Sciatic nerve (tissue), 2 donors: ENCODE results near the gene CACNA1B. TPM values are rescaled to one million over a fixed set of nuclear protein-coding genes. Genes with fewer than 3 reads are reported as not detected.

Experiments used
- ATAC-seq: fragments of 200-7000 bp; cut with Tn5 transposase; one replicate; pipeline ENCODE4 v1.9.1; 2020; ENCODE audit warnings: mild to moderate bottlenecking, moderate library complexity
- DNase-seq: peaks from one replicate; pipeline ENCODE4 v3.0.0-alpha.2; 2020; ENCODE audit warnings: low spot score
- intact Hi-C: fragments of 100-400 bp; cut with DNase I; formaldehyde crosslinking; loops from one replicate; pipeline ENCODE4 v1.14.2; 2022
- total RNA-seq: library from RNA; stranded (reverse); fragmentation: NEBNext Ultra II Directional; extraction: Animal tissue kit (Norgen Biotek cat#: 25700); gene quantifications from one replicate; pipeline ENCODE4 v1.2.1, GENCODE V29; 2021
- donor health status: DM: no; HTN: no; CAD: no.
- donor health status: DM: no; HTN: no; CAD: no.

CACNA1B gene
- total RNA-seq, 1 donor from 2014 or later, result 0.09 TPM

DNA sequence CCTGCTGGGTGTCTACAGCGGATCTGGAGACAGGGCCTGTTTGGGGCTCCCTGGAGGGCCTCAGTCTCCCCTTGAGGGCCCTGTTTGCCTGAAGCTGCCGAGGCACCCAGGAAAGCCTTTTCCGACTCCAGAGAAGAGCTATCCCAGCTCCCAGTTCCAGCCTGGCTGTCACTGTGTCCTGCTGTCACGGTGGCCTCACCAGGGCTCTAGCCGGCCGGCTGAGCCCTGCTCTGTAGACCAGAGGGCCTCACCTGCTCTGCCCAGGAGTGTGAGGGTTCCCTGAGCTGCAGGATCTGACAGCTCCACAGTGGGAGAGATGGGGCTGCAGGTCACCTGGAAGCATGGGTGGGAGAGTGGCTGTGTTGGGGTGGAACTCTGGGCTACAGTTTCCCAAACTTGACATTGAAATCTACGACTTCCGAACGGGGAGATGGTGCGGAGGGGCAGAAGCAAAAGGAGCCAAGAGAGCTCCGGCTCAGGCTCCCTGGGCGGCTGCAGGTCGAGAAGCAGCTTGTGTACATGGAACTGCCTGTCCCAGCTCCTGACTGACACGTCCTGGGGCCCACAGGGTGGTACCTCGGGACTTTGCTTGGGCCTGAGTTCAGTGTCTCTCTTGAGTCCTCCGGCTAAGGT lies 94.9 kb downstream of the CACNA1B start:
- ATAC-seq (no peak), DNase-seq (peak; percentile 35)
- intact Hi-C loops, result no loop called here

DNA sequence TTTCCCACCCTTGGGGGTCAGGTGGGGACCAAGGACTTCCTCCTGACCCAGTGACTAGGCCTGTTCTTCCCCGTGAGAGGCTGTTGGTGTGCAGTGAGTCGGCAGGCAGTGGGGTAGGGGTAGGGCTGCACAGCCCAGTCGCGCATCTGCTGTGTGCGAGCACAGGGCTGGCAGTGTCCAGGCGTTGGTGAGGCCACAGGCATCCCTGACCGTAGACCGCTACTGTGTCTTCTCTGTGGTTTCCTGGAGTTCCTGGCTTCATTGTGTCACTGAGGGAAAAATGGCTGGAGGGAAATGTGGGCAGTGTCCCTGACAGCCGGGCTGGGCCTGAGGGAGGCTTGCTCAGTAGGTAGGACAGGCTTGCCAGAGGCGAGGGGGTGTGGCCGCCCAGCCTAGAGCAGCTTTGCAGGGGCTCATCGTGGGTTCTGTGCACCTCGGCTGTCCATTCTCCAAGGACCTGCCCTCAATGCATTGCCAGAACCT lies 95.4 kb downstream of the CACNA1B start:
- ATAC-seq, result no peak
- intact Hi-C loops, result no loop called here
- peak; percentile 23 for DNase-seq

DNA sequence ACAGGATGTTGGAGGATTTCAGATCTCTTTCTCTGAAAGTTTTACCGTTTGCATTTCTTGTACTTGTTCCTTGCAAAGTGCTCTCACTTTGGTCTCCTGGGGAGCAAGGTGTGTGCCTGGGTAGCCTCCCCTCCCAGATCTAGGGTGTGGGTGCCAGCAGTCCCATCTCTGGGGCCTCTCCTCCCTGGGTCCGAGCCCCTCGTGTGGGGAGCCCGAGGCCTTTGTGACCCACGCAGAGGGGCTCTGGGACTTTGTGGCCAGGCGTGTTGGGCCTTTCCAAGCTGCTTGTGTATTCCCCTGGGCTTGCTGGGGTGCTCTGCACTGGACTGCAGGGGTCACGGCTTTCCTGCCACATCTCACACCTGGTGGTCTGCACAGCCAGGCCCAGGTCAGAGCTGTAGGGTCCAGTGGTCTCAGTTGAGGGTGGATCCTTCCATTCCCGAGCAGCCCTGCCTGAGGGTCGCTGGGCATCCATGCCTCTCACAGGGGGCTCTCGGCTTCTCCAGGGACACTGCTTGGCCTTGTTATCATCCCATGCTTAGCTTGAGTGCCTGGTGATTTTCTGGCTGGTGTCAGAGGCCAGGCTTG lies 96.3 kb downstream of the CACNA1B start:
- ATAC-seq, result no peak
- peak; percentile 22 for DNase-seq
- intact Hi-C loops, result no loop called here

DNA sequence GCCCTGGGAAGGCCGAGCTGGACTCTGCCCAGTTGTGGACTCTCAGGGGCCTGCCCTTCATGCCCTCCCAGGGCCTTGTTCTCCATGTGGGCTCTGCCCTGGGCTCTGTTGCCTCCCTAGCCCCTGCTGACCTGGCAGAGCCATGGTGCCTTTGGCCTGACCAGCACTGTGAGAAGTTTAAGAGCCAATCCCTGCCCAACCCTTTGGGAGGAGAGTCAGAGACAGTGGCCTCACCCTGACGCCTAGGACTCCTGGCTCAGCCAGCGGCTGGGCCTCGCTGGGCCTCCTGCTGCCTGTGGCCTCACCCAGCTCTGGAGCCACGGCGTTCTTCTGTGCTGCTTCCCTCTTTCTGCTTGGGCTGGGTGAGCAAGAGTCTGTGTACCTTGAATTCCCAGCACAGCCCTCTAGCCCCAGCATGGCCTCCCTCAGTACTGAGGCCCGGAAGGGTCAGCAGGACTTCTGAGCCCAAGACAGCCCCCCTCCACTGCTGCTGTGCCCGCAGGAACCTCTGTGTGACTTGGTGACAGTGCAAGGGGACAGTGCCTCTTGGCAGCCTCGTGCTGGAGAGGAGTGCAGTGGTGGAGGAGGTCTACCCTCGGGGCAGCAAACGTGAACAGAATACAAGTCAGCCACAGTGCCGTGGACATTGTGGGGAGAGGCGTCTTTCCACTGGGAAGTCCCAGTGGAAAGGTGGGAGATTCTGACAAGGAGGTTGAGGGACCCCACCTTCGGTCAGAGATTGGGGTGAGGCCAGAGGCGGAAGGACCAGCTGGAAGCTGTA lies 97.4 kb downstream of the CACNA1B start:
- DNase-seq (no peak), ATAC-seq (no peak)
- intact Hi-C loops, result no loop called here

DNA sequence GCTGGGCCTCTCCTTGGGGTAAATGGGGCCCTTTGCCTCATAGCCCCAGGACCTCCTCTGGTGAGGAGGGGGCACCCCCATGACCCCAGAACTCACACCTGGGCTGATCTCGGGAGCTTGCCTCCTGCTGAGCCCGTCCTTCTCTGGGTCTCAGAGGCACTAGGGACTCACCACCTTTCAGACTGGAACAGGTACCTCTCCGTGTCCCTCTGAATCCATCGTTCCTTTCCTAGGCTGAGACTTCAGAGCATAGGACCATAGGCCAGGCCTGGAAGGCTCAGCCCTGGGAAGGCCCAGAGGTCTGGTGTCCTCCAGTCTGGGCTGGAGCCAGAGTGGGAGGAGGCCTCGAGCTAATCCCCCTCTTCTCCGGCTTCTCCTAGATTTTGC lies 97.9 kb downstream of the CACNA1B start:
- peak; percentile 12 for DNase-seq
- ATAC-seq, result no peak
- intact Hi-C loops, result no loop called here

DNA sequence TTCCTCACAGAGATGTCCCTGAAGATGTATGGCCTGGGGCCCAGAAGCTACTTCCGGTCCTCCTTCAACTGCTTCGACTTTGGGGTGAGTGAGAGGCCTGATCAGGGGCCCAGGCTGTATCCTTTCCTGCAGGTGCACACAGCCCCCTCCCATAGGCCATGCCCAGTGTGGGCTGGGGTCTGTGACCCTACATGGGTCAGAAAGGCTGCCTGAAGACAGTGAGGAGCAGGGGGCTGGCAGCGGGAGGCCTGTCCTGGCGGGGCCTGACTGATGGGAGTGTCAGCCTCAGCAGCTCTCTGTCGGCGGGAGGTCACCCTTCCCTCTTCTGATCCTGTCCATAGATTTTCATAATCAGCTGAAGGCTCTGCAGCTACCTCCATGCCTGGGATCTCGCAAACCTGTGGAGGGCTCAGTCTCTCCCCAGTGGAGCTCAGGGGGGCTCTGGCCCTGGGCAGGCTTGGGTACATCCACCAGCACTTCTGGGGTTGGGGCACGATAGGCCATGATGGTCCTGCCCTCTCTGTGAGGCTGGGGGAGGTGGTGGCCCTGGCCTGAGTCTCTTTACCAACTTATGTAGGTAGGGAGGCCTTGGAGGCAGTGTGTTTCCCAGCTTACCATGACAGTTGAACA lies 98.5 kb downstream of the CACNA1B start:
- DNase-seq (peak; percentile 27), ATAC-seq (no peak)
- intact Hi-C loops, result no loop called here

DNA sequence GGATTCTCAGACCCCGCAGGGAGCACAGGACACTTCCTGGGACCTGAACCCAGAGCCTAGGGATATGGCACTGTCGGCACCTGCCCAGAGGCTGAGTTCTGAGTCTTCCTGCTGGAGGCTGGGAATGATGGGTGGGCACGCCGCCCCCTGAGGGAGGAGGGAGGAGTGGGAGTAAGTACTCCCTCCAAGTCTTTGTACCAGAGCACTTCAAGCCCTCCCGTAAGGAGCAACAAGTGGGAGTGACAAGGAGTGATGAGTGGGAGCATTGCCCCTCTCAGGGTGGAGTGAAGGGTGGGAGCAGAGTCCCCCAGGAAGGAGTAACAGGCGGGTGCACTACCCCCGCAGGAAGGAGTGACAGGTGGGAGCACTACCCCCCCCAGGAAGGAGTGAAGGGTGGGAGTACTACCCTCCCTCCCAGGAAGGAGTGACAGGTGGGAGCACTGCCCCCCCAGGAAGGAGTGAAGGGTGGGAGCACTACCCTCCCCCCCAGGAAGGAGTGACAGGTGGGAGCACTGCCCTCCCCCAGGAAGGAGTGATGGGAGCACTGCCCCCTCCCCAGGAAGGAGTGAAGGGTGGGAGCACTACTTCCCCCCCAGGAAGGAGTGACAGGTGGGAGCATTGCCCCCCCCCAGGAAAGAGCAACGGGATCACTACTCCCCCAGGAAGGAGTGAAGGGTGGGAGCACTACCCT lies 100.1 kb downstream of the CACNA1B start:
- no peak for ATAC-seq
- DNase-seq, result no peak
- intact Hi-C loops, result no loop called here

DNA sequence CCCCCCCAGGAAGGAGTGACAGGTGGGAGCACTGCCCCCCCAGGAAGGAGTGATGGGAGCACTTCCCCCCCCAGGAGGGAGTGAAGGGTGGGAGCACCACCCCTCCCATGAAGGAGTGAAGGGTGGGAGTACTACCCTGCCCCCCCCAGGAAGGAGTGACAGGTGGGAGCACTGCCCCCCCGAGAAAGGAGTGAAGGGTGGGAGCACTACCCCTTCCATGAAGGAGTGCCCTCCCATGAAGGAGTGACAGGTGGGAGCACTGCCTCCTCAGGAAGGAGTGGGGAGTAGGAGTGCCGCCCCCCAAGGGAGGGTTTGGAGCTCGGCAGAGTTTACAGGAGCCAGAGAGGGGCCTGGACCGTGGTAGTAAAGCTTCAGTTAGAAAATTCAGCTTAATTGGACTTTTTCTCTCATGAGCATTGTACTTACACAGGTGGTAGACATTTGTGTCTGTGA lies 100.7 kb downstream of the CACNA1B start:
- intact Hi-C loops, result no loop called here
- DNase-seq (no peak), ATAC-seq (no peak)

DNA sequence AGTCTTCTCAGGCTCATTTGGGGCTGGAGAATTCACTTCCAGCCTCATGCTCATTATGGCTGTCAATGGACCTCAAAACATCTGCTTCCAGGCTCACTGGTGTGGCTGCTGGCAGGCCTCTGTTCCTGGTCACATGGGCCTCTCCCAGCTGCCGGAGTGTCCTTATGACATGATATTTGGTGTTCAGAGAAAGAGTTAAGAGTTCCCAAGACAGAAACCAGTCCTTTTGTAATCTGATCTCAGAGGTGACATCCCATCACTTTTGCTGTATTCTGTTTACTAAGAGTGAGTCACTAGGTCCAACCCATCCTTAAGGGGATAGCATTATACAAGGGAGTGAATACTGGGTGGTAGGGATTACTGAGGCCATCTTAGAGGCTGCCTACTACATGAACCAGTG lies 104.6 kb downstream of the CACNA1B start:
- DNase-seq (no peak), ATAC-seq (no peak)

DNA sequence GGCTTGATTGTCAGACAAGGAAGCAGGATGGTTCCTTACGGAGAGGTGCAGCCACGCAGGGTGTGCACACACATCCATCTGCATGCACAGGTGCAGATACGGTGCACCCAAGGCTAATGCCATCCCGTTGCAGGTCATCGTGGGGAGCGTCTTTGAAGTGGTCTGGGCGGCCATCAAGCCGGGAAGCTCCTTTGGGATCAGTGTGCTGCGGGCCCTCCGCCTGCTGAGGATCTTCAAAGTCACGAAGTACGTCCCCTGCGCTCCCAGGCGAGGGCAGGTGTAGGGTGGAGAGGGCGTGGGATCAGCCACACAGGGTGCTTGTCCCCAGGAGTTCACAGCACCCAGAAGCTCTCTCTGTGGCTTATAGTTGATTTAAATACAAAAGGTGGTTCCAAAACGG lies 106.4 kb downstream of the CACNA1B start:
- ATAC-seq (no peak), DNase-seq (no peak)
- intact Hi-C loops, result no loop called here

More for the DNA sequence above, 104.6 kb downstream of the CACNA1B start:
- intact Hi-C loops, result no loop called here

DNA sequence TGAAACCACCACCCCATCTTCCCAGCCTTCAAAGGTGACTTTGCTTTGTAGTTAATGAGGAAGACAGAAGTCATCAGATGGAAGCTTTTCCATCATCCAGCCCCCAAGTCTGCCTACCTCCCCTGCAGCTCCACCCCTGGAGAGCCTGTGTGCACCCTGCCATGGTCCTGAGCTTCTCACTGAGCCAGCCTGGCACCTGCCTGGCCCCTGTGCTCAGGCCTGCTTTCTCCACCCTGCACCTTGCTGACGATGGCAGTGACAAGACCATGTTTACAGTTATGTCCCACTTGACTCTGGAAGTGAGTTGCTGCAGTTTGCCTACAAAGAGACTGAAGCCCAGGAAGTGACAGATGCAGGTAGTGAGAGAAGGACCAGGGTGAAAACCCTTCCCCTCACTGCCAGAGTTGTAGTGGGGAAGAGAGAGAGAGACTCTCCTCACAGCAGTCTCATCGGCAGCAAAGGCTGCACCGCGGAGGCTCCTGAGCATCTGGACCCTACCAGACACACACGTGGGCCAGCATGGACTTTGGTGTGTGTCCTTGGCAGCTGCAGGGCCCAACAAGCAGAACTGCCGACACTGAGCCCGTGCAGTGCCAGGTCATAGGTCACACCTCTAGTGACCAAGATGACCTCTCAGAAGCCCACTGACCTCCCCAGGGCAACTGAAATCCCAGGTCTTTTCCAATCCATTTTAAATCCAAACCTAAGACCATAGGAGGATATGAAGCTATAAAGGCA lies 107.1 kb downstream of the CACNA1B start:
- ATAC-seq, result no peak

DNA sequence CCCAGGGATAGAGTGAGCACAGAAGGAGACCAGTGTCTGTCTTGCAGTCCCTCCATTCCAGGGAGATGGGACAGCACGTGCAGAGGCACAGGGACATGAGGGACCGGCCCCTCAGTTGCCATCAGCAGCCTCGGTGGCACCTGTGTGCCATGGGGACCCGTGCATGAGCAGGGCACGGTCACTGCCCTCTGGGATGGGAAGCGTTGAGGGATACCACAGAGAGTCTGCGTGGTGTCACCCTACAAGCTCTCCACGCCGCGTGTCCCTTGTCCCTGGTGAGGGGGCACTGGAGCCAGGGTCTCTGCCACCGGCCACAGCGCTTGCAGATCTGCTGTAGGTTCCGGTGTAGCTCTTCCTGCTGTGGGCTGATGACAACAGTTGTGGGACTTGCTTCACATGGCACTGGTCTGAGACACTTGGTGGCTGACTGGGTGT lies 108.1 kb downstream of the CACNA1B start:
- no peak for ATAC-seq
- intact Hi-C loops, result no loop called here
- no peak for DNase-seq

More for the DNA sequence above, 107.1 kb downstream of the CACNA1B start:
- intact Hi-C loops, result no loop called here
- no peak for DNase-seq

DNA sequence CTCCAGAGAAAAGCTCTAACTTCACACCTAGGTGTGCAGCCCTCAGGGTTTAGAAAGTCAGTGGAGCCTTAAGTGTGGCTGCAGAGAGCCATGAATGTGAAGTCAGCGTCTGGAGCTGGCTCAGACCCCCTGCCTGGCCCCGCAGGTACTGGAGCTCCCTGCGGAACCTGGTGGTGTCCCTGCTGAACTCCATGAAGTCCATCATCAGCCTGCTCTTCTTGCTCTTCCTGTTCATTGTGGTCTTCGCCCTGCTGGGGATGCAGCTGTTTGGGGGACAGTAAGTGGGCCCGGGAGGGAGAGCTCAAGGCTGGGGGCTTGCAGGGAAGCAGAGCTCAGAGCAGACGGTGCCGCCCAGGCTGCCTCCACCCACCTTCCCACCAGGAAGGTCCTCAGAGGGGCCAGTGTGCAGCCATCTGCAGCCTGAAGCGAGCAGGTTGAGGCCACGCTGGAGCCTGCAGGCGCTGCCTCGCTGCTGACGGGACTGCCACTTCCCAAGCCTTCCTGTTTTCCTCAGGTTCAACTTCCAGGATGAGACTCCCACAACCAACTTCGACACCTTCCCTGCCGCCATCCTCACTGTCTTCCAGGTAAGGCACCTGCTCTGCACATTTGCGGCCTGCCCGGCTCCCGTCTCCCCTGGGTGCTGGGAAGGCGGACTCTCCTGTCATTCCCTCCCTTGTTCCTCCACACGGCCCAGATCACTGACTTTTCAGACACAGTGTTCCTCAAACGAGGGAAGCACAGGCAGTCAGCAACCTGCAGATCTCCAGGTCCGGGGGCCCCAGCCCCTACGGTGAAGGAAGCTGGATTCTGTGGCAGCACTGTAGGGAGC lies 108.9 kb downstream of the CACNA1B start:
- DNase-seq (no peak), ATAC-seq (no peak)
- intact Hi-C loops, result no loop called here

DNA sequence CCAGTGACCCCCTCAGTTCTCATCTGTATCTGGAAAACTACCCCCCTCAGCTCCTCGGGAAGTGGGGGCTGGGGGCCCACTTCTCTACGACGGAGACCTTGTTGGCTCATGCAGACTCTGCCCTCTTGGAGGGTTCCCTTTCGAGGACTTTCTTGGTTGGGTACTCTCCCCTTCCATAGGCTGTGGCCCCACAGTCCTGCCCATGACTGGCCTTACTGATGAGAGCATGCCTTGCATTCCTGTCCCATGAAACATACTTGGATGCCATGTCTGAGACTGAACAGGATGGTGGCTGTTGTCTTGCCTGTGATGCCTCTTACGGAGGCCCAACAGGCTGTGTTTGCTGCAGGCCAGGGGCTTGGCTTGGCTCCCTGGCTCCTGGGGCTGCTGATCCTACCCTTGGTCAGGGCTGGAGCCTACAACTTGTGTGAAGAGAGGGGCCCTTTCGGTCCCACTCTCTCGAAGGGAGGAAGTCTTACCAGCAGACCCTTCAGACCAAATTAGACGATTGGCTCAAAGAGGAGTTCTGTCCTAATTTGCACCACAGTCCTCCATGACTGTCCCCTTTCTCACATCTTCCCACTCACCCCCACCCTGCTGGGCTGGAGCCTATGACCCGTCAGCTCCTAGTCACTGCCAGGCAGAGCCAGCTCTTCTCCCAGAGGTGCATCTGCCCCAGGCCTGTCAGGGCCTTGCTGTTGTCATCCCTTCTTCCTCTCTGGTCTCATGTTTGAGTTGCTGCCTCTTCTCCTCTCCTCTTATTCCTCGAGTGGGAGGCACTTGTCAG lies 109.9 kb downstream of the CACNA1B start:
- intact Hi-C loops, result no loop called here
- ATAC-seq, result no peak
- no peak for DNase-seq

DNA sequence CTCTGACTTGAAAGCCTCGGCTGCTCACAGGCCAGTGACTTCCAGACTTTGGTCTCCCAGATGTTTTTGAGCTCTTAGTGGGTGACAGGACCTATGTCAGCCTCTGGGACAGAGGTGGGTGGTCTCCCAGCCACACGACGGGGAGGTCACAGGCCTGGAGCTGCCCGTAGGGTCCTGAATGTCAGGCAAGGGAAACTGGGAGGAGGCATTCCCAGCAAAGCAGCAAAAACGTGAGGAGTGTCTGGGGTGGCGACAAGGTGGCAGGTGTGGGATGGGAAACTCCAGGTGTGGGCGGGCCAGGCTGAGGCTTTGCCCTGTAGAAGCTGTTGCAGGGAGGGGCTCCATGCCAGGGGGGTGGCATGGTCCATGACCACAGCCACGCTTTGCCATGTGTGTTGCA lies 110.5 kb downstream of the CACNA1B start:
- intact Hi-C loops, result no loop called here
- no peak for ATAC-seq
- DNase-seq, result peak; percentile 41

DNA sequence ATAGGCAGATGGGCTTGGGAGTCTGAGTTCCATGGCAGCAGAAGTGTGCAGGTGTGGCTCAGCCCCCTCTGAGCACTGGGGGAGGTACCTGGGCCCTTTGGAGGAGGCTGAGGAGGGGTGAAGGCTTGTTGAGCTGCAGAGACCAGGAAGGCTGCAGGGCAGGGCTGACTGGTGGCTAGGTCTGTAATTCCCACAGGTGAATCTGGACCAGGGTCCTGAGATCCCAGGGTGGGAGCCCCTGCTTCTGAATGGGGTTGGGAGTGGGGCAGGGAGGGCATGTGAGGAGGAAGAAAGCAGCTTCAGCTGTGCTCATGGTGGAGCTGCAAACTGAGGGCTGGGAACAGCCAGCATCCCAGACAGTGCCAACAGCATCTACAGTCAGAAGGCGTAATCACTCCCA lies 111.1 kb downstream of the CACNA1B start:
- DNase-seq, result peak; percentile 5
- no peak for ATAC-seq
- intact Hi-C loops, result no loop called here

DNA sequence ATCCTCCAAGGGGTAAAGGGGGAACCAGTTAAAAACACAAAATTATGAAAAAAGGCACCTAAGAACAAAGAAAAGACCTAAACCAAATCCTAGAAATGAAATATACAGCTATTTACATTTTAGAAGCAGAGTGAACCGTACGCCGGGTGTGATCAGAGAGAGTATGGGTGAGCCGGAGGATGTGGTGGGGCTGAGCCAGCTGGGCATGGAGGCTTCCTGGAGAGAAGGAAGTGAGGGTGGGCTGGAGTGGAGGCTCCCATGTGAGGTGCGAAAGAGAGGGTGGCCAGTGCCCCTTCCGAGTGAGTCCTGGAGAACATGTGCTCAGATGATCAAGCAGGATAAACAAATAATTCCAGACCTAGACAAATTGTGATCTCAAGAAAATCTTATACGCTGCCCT lies 111.6 kb downstream of the CACNA1B start:
- no peak for ATAC-seq
- DNase-seq, result peak; percentile 19
- intact Hi-C loops, result no loop called here
